ENCODE results near the gene RUVBL2.

RUVBL2 gene

DNA sequence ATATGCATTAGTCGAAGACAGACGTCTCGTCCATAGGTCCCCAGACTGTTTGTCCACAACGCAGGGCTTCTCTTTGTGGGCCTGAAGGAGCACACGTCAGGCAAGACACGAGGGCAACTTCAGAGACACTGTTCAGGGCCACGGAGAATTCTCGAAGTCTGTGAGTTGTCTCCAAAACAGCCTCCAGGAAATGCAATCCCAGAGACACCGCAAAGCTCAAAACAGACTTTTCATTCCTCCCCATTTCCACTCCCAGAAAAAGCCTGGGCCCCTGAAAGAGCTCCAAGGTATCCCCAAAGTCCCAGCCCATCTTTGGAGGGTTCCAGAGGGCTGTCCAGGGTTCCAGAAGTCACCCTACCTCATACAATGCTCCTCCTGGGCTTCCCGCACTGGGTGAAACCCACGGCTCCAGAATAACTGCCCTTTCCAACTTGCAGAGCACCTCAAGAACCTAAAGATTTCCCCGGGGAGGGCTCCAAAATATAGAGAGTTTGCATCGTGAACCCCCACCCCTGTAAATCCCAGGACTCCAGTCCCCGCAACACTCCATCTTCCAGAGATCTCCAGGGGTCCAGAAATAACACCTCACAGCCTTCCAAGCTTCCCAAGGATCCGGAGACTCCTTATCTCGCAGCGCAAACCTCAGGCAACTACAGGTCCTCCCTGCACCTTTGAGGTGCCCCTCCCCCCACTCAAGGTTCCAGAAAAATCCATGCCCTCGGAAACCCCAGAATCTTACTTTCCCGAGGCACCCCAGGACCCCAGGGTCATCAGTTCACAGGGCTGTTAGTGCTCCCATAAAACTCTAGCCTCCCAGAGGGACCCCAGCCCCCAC, 29.3 kb upstream of the RUVBL2 start:
- no peak for DNase-seq

- peak; percentile 94 for DNase-seq
These were observed 28.5 kb upstream of the RUVBL2 start, which contains the start of gene FTL for GRCh38 chr19:48965040-48965805. Gene FTL (plus strand): TSS chr19:48965309. CDS start chr19:48965508, 199 bp downstream.

- DNase-seq: peak; percentile 90
These were observed 27.7 kb upstream of the RUVBL2 start for GRCh38 chr19:48965806-48966540.

- DNase-seq: no peak
These were observed 26.9 kb upstream of the RUVBL2 start for GRCh38 chr19:48966541-48967345.

- peak; percentile 36 for DNase-seq
These were observed 26.1 kb upstream of the RUVBL2 start for GRCh38 chr19:48967346-48968178.

DNA sequence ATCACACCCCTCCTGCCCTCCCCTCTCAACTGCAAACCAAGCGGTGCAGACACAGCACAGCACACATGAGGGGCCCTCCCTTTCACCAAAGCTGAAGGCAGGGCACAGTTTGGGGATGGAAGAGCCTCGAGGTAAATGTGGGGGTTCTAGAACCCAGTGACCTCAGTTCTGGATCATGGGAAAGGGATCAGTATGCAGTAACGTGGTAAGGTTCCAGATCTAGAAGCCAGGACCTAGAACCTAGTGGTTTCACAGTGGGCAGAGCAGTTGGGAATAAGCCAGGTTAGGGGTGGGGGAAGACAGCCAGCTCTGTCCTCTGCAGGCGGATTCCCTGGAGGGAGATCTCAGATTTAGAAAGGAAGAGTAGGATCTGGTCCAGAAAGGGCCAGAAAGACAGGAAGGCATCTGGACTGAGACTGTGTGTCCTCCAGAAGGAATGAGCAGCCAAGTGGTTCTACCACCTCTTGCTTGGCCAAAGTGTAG, 25.5 kb upstream of the RUVBL2 start:
- no peak for DNase-seq

GRCh38 chr19:48968813-48969218, 24.9 kb upstream of the RUVBL2 start:
- DNase-seq: no peak

DNA sequence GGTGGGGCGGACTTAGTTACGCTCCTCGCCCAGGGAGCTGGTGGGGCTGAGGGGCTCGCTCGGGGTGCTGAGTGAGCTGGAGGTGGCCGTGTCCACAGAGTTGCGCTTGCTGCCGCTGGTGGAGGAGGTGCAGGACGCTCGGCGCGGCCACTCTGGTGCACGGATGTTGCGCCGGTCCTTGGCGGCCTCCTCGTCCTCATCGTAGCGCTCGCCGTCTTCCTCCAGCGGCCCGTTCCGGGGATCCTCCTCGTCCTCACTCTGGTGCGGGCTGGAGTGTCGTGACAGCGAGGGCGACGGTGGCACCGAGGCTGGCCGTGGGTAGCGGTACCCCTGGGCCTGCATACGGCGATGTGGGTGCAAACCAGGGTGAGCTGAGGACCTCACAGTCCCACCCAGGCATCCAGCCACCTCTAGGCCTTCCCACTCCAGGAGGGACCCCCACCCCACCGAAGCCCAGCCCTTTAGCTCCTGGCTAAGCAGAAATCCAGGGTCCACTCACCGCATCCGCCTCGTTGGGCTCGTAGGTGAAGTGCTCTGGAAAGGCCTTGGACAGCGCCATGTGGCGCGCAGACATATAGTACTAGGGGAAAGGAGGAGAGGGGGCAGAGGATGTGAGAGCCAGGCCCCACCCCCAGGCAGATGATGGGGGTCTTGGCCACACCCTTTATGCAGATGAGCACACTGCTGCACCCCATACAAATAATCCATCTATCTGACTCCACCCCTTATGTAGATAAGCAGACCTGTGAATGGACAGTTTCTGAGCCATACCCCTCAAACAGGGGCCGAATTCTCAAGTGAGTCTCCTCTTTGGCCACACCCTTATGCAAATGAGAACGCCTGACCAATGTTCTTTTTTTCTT, 24.2 kb upstream of the RUVBL2 start:
- DNase-seq: no peak

DNA sequence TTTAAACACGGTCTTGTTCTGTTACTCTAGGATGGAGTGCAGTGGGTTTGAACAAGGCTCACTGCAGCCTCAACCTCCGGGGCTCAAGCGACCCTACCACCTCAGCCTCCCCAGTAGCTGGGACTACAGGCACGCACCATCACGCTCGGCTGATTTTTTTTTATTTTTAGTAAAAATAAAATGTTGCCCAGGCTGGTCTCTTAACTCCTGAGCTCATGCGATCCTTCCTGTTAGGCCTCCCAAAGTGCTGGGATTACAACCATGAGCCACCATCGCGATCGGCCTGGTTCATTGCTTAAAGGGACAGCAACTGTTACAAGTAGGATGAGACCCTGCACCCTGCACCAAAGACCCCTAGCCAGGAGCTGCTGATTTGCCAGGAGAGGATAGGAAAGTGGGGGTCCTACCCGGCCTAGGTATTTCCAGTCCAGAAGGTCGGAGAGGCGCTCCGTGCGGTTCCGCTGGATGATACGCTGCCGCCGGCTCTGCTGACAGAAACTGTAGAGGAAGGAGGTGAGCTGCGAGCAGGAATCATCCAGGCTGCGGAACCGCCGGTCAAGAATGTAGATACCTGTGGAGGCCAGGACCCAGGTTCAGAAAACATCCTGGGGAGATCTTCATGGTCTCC, 23.4 kb upstream of the RUVBL2 start:
- DNase-seq: no peak

GRCh38 chr19:48970923-48971395, 22.7 kb upstream of the RUVBL2 start:
- peak; percentile 81 for DNase-seq

DNA sequence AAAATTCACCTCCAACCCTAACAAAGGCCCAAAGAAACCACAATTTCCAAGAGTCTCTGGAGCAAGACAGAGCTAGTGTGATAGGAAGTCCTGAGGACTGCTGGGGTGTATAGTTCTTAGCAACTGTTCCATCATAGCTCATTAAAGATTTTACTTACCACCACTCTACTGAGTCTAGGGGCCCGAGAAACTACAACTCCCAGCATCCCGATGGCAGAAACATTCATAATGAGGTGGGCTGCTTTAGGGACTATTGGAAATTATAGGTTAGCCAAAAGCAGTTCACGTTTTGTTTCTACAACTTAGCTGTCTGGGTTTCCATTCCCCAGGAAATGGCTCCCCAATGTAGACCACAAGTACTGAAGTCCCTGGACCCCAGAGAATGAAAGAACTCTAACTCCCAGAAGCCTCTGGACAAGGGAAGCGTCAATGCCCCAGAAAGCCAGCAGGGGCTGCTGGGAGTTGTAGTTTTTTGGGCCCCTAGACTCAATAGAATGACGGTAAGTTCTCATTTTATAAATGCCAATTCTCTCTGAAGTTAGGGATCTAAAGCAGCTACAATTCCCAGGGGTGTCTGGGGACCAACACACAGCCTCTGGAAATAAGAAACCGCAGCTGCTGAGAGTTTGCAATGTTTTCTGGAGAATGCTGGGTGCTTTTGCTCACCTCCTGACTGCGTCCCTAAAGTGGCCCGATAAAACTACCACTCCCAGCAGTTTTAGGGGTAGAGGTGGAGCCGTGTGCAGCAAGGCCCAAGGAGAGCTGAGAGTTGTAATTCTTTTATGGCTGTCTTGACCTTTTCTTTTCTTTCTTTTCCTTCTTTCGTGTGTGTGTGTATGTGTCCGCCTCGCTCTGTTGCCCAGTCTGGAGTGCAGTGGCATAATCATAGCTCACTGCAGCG, 17.5 kb upstream of the RUVBL2 start:
- peak; percentile 59 for DNase-seq

- no peak for DNase-seq
These were observed 16.6 kb upstream of the RUVBL2 start for GRCh38 chr19:48977061-48977460.

- DNase-seq: no peak
These were observed 11.4 kb upstream of the RUVBL2 start for GRCh38 chr19:48982280-48982679.

DNA sequence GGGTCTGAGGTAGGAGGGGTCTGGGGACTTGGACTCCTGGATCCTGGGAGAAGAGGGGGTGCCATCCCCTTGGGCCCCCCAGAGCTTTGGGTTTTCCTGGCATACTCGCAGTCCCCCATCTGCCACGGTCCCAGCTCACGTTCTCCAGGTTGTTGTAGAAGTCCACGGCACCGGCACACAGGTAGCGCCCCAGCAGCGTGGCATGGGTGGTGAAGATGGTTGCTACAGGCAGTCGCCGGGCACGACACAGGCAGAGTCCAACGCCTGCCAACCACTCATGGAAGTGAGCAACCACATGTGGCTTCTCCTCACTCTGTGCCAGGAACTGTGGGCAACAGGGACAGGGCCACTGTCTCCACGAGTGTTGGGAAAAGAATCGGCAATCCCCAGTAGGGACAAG, 8.0 kb upstream of the RUVBL2 start:
- no peak for DNase-seq

DNA sequence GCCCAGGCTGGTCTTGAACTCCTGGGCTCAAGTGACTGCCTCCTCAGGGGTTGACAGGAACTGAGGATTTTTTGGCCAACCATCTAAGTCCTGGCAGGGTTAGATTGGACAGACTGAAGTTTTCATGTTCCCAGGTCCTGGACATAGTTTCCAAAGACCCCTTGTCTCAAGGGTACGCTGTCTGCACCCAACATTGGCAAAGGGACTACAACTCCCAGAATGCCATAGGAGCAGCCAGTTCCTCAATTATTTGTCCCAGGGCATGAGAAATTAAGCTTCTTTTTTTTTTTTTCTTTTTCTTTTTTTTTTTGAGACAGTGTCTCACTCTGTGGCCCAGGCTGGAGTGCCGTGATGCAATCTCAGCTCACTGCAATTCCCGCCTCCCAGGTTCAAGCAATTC, 7.5 kb upstream of the RUVBL2 start:
- DNase-seq: no peak

DNA sequence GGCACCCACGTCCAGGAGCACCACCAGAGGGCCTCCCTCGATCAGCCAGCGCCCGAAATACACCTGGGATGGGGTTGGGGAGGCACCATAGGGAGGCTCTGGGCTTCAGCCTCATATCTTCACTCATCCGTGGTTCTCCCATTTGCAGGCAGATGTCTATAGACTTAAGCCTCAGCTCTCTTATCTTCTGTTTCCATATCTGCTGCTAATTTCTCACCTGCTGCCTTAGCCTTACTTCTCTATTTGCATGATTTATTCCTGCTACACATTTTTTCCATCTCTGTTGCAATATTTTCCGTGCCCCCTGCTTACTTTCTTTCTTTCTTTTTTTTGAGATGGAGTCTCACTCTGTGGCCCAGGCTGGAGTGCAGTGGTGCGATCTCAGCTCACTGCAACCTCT, 6.4 kb upstream of the RUVBL2 start:
- DNase-seq: no peak

GRCh38 chr19:48988286-48988685, 5.4 kb upstream of the RUVBL2 start:
- no peak for DNase-seq

DNA sequence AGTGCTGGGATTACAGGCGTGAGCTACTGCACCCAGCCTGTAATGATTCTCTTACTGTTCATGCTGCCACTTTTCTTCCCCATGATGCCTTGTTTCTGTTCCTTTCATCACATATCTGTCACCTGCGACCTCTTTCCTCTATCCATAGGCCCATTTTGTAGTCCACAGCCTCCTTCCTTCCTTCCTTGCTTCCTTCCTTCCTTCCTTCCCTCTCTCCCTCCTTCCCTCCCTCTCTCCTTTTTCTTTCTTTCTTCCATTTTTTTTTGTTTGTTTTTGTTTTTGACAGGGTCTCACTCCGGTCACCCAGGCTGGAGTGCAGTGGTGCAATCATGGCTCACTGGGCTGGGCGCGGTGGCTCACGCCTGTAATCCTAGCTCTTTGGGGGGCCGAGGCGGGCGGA, 4.8 kb upstream of the RUVBL2 start:
- DNase-seq: no peak
